NB4 (cell line): ENCODE data around the gene YAF2.

Experiments used
- MYC ChIP-seq: IDR thresholded peaks from 2 replicates; pipeline ENCODE4 v1.6.1; 2011; ENCODE audit warnings: low read depth, low read length
- POLR2A ChIP-seq: IDR thresholded peaks from 2 replicates; pipeline ENCODE4 v1.6.1; 2011; ENCODE audit warnings: mild to moderate bottlenecking; ENCODE audit not compliant: insufficient read length; ENCODE audit errors: extremely low read depth
- TF ChIP-seq, protein P1 (sequence below): IDR thresholded peaks from one replicate; pipeline ENCODE4 v1.5.1; 2012; ENCODE audit warnings: low read depth, low read length
- TF ChIP-seq, protein P2 (sequence below): IDR thresholded peaks from 2 replicates; pipeline ENCODE4 v1.6.1; 2011; ENCODE audit warnings: low read depth, low read length

- TF ChIP-seq, protein P1, sequence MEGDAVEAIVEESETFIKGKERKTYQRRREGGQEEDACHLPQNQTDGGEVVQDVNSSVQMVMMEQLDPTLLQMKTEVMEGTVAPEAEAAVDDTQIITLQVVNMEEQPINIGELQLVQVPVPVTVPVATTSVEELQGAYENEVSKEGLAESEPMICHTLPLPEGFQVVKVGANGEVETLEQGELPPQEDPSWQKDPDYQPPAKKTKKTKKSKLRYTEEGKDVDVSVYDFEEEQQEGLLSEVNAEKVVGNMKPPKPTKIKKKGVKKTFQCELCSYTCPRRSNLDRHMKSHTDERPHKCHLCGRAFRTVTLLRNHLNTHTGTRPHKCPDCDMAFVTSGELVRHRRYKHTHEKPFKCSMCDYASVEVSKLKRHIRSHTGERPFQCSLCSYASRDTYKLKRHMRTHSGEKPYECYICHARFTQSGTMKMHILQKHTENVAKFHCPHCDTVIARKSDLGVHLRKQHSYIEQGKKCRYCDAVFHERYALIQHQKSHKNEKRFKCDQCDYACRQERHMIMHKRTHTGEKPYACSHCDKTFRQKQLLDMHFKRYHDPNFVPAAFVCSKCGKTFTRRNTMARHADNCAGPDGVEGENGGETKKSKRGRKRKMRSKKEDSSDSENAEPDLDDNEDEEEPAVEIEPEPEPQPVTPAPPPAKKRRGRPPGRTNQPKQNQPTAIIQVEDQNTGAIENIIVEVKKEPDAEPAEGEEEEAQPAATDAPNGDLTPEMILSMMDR = no peak
- no peak for TF ChIP-seq POLR2A
- TF ChIP-seq, protein P2, sequence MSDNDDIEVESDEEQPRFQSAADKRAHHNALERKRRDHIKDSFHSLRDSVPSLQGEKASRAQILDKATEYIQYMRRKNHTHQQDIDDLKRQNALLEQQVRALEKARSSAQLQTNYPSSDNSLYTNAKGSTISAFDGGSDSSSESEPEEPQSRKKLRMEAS = no peak
- no peak for TF ChIP-seq MYC
Observed at GRCh38 chr12:42156232-42156631, 81.8 kb downstream of the YAF2 start.
